Breast epithelium (tissue), 3 donors: Measurements from ENCODE around the gene CENPK.

ENCODE experiments used
- CTCF ChIP-seq, 3 donors: fragments of 450-650 bp; IDR thresholded peaks; one replicate each; pipeline ENCODE4 v1.5.1; 2016 to 2017; ENCODE audit warnings: antibody characterized with exemption in 3 of 3, mild to moderate bottlenecking in 3 of 3, moderate library complexity in 3 of 3
- POLR2A ChIP-seq: fragments of 450-650 bp; IDR thresholded peaks from one replicate; pipeline ENCODE4 v1.6.1; 2016; ENCODE audit warnings: antibody characterized with exemption, mild to moderate bottlenecking, moderate library complexity
- POLR2AphosphoS5 ChIP-seq, 3 donors: sonication (generic); formaldehyde crosslinking; IDR thresholded peaks; one replicate each; pipeline ENCODE4 v1.6.1; 2017; ENCODE audit warnings: antibody characterized with exemption in 3 of 3

GRCh38 chr5:65535529-65535987 is 27.4 kb downstream of the CENPK start:
- no peak for TF ChIP-seq CTCF (IDR thresholded peaks at IDR 0.05)
- TF ChIP-seq POLR2A = no peak
- no peak for TF ChIP-seq POLR2AphosphoS5 (IDR thresholded peaks at IDR 0.05)
